Measurements from ENCODE around the gene ZNF576. TPM values are rescaled to one million over a fixed set of nuclear protein-coding genes. Genes with fewer than 3 reads are reported as not detected.

Gene ZNF576
- polyA plus RNA-seq, 1 donor from 2014 or later, result 11.9 TPM

DNA sequence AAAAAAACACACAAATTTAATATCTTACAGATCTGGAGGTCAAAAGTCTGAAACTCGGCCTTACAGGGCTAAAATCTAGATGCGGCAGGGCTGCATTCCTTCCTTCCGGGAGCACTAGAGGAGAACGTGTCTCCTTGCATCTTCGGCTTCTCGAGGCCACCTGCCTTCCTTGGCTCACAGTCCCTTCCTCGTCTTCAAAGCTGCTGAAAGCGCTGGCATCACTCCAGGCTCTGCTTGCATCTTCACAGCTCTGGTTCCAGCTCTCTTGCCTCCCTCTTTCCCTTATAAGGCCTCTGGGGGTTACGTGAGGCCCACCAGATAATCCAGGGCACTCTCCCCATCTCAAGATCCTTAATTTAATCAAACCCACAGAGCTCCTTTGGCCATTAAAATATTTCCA, 31.6 kb upstream of the ZNF576 start:
- peaks cover 3% of the 10 kb centered on the region for H3K79me2 ChIP-seq (replicated peaks; ENCODE audit: insufficient read depth, low read length)
- H2AFZ ChIP-seq (ENCODE audit: low read depth, low read length), result no peak overlapping the region
- no peak overlapping the region for H3K27ac ChIP-seq (ENCODE audit: low read length)
- H3K9me2 ChIP-seq (ENCODE audit: insufficient read depth, low read length), result no peaks in the 10 kb centered on the region
- TF ChIP-seq EP300 (conservative IDR thresholded peaks at IDR 0.05; ENCODE audit: poor library complexity, severe bottlenecking) (no peak), REST (IDR thresholded peaks at IDR 0.05; ENCODE audit: borderline replicate concordance) (no peak), RAD21 (conservative IDR thresholded peaks at IDR 0.05) (no peak), POLR2AphosphoS5 (IDR thresholded peaks at IDR 0.05) (no peak)
- H3K36me3 ChIP-seq (ENCODE audit: insufficient read depth, low read length), result no peaks in the 10 kb centered on the region
- no peaks in the 10 kb centered on the region for H3F3A ChIP-seq (ENCODE audit: insufficient read depth, low read length, poor library complexity, severe bottlenecking)
- no peak overlapping the region for H3K9ac ChIP-seq (ENCODE audit: low read length)
- H3K4me3 ChIP-seq (ENCODE audit: low read length), result no peak overlapping the region
- H3K27me3 ChIP-seq (ENCODE audit: insufficient read depth, low read depth, low read length), result no peaks in the 10 kb centered on the region
- H3K9me3 ChIP-seq (ENCODE audit: low read length), result no peaks in the 10 kb centered on the region
- H3K4me2 ChIP-seq (ENCODE audit: low read length), result no peak overlapping the region
- H4K20me1 ChIP-seq (ENCODE audit: insufficient read depth), result no peaks in the 10 kb centered on the region

- H3K27ac ChIP-seq (ENCODE audit: low read length), result no peak overlapping the region
- H2AFZ ChIP-seq (ENCODE audit: low read depth, low read length), result no peak overlapping the region
- H3K4me3 ChIP-seq (ENCODE audit: low read length), result no peak overlapping the region
- no peak for TF ChIP-seq MXI1 (conservative IDR thresholded peaks at IDR 0.05; ENCODE audit: poor library complexity, severe bottlenecking)
- TF ChIP-seq REST (IDR thresholded peaks at IDR 0.05; ENCODE audit: borderline replicate concordance), result no peak
- no peak for TF ChIP-seq EZH2 (IDR thresholded peaks at IDR 0.05; ENCODE audit: borderline replicate concordance, insufficient read depth, low read length, poor library complexity, severe bottlenecking)
- TF ChIP-seq SMC3 (conservative IDR thresholded peaks at IDR 0.05; ENCODE audit: poor library complexity), result no peak
- no peak for TF ChIP-seq RAD21 (conservative IDR thresholded peaks at IDR 0.05)
- no peak for TF ChIP-seq POLR2AphosphoS5 (IDR thresholded peaks at IDR 0.05)
- no peak for TF ChIP-seq TAF1 (IDR thresholded peaks at IDR 0.05; ENCODE audit: low read depth)
- TF ChIP-seq, protein P1, sequence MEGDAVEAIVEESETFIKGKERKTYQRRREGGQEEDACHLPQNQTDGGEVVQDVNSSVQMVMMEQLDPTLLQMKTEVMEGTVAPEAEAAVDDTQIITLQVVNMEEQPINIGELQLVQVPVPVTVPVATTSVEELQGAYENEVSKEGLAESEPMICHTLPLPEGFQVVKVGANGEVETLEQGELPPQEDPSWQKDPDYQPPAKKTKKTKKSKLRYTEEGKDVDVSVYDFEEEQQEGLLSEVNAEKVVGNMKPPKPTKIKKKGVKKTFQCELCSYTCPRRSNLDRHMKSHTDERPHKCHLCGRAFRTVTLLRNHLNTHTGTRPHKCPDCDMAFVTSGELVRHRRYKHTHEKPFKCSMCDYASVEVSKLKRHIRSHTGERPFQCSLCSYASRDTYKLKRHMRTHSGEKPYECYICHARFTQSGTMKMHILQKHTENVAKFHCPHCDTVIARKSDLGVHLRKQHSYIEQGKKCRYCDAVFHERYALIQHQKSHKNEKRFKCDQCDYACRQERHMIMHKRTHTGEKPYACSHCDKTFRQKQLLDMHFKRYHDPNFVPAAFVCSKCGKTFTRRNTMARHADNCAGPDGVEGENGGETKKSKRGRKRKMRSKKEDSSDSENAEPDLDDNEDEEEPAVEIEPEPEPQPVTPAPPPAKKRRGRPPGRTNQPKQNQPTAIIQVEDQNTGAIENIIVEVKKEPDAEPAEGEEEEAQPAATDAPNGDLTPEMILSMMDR (IDR thresholded peaks at IDR 0.05; ENCODE audit: poor library complexity, severe bottlenecking), result no peak
- no peak for TF ChIP-seq EP300 (conservative IDR thresholded peaks at IDR 0.05; ENCODE audit: poor library complexity, severe bottlenecking)
- no peaks in the 10 kb centered on the region for H3K36me3 ChIP-seq (ENCODE audit: insufficient read depth, low read length)
- H3K9me3 ChIP-seq (ENCODE audit: low read length), result no peaks in the 10 kb centered on the region
- H3K27me3 ChIP-seq (ENCODE audit: insufficient read depth, low read depth, low read length), result no peaks in the 10 kb centered on the region
- no peaks in the 10 kb centered on the region for H3K9me2 ChIP-seq (ENCODE audit: insufficient read depth, low read length)
- H3K79me2 ChIP-seq (replicated peaks; ENCODE audit: insufficient read depth, low read length), result peaks cover 12% of the 10 kb centered on the region
- H3F3A ChIP-seq (ENCODE audit: insufficient read depth, low read length, poor library complexity, severe bottlenecking), result no peaks in the 10 kb centered on the region
- no peaks in the 10 kb centered on the region for H4K20me1 ChIP-seq (ENCODE audit: insufficient read depth)
- H3K4me2 ChIP-seq (ENCODE audit: low read length), result no peak overlapping the region
- H3K9ac ChIP-seq (ENCODE audit: low read length), result no peak overlapping the region
Observed at GRCh38 chr19:43569657-43570056, 26.7 kb upstream of the ZNF576 start.
